Stimulated activated CD4-positive, alpha-beta T cell treated with anti-CD3 and anti-CD28 coated beads, Interleukin-1b, Interleukin-23, amount 100 ng/mL, for 48 hours (primary cell): ENCODE results near the gene NCOA3.

Source experiments
- DNase-seq: peaks from one replicate; pipeline ENCODE4 v3.0.0-alpha.2; 2020

The NCOA3 gene

DNA sequence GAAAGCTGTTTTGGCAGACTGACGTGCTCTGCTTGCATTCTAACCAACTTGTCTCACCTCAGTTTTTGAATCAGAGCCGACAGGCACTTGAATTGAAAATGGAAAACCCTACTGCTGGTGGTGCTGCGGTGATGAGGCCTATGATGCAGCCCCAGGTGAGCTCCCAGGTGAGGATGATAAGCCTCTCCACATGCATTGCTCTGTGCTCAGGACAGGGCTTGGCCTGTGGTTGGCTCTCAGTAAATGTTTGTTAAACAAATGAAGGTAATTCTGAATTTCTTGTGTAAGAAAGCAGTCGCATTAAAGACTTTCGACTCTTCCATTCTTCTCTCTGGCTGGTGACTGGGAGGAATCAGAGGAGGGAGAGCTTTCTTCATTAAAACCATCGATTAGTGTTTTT, 147.3 kb downstream of the NCOA3 start:
- no peak for DNase-seq

DNA sequence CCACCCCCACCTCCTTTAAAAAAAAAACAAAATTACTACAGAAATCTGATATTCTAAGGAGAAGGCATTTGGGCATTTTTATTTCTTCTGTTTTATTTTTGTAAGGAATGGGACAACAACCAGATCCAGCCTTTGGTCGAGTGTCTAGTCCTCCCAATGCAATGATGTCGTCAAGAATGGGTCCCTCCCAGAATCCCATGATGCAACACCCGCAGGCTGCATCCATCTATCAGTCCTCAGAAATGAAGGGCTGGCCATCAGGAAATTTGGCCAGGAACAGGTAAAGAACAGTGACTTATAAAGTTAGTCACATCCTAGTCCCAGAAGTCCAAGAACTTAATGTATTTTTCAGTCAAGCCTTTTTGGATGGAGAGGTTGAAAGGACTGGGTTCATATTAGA, 150.6 kb downstream of the NCOA3 start:
- DNase-seq, result no peak

DNA sequence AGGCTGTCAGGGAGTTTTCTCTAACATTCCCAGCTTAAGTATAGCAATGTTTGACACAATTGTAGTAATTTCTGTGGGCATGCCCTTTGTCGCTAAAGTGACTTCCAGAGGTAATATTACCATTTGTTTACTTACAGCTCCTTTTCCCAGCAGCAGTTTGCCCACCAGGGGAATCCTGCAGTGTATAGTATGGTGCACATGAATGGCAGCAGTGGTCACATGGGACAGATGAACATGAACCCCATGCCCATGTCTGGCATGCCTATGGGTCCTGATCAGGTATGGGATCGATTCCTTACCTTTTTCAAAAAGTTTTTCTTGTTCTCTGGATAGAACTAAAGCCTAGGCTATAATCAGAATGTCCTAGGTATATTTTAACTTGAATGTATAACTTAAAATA, 151.1 kb downstream of the NCOA3 start:
- DNase-seq, result no peak

DNA sequence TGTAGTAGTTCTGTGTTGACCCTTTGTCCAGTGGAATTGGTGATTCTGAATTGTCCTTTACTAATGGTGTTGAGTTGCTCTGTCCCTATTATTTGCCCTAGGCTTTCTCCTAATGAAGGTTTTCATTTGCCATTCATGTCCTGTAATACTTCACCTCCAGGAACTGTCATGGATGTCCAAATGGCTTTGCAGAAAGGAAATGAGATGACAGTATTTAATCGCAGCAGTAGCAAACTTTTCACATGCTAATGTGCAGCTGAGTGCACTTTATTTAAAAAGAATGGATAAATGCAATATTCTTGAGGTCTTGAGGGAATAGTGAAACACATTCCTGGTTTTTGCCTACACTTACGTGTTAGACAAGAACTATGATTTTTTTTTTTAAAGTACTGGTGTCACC, 152.2 kb downstream of the NCOA3 start:
- DNase-seq, result no peak

DNA sequence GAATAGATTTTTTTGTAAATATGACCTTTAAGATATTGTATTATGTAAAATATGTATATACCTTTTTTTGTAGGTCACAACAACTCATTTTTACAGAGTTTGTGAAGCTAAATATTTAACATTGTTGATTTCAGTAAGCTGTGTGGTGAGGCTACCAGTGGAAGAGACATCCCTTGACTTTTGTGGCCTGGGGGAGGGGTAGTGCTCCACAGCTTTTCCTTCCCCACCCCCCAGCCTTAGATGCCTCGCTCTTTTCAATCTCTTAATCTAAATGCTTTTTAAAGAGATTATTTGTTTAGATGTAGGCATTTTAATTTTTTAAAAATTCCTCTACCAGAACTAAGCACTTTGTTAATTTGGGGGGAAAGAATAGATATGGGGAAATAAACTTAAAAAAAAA, 152.7 kb downstream of the NCOA3 start:
- DNase-seq, result no peak

DNA sequence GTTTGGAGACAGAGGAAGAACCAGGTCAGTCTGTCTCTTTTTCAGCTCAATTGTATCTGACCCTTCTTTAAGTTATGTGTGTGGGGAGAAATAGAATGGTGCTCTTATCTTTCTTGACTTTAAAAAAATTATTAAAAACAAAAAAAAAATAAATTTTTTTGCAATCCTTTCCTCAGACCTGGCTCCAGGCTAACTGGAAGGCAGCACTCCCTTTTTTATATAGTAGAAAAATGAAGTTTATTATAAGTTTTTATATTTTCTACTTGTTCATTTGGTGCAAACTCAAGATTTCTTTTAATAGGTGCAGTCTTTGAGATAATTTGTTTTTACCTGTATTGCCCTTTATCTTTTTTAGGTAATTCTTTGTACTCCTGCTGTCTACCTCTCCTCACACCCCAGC, 153.9 kb downstream of the NCOA3 start:
- DNase-seq, result no peak

DNA sequence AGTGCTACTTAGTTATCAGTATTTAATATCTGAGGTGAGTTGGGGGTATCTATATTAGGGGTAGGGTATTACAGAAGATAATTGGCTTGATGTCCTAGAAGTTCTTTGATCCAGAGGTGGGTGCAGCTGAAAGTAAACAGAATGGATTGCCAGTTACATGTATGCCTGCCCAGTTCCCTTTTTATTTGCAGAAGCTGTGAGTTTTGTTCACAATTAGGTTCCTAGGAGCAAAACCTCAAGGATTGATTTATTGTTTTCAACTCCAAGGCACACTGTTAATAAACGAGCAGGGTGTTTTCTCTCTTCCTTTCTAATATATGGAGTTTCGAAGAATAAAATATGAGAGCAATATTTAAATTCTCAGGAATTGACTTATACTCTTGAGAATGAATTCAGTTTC, 154.6 kb downstream of the NCOA3 start:
- no peak for DNase-seq

DNA sequence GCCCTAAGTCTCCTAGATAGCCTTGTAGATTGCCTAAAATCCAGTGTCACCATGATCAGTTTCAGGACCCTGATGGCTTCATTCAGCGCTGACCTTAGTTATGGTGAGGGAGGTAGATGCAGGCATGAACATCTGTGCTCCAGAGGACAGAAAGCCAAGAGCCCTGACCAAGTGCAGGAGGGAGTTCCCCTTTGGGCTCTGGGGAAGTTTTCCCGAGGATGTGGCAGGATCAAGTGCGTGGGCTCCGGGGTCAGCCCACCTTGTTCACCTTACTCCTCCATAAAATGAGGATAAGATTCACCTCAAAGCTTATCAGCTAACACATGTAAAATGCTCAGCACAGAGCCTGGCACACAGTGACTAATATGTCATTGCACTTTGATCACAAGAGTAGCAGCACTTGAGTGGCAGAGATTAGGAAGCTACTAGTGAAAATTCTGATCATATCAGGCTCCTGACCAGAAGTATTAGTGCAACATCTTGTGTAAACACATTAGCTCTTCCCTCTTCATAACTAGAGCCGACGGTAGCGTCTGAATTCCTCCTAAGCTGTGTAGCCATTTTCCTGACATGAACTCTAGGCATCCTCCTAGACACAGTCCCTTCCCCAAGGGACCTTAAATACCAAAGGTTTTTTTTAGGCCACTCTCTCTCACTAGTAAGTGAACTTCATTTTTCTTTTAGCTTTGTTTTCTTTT, 158.4 kb downstream of the NCOA3 start:
- no peak for DNase-seq

DNA sequence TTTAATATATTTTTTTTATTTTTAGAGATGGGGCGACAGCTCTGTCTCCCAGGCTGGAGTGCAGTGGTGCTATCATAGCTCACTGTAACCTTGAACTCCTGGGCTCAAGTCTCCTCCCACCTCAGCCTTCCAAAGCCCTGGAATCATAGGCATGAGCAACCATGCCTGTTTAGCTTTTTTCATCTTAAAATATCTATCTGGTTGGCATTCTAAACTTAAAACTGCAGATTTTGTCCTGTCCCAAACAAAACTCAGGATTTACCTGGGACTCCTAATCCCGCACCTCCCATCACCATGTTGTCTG, 158.9 kb downstream of the NCOA3 start:
- DNase-seq, result no peak

DNA sequence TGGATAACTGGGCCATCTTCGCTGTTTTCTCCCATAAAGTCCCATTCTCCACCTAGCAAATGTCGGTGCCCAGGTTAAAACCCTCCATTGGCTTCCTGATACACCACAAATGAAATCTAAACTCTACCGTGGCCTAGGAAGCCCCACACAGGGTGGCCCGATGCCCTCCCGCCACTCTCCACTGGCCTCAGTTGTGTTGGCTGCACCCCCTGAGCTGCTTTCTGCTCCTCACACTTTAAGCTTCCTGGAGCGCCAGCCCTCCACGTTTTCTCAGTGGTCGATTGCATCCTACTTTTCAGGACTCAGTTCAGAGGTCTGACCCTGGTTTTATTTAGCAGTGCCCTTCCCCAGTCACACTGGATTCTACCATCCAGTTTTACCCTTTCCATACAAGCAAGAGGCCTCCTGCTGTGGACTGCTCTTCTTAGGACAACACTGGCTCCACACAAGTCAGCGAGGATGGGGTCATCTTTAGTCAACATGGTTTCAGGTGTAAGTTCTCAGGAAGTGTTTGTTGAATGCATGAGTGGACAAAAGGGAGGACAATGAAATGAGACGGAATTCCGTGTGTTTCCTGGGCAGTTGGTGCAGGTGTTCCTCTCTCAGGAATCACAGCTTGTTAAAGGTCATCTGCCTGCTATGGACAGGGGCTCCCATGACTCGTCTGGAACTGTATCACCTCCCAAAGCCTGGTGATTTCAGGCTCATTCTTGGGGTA, 159.5 kb downstream of the NCOA3 start:
- DNase-seq, result no peak

DNA sequence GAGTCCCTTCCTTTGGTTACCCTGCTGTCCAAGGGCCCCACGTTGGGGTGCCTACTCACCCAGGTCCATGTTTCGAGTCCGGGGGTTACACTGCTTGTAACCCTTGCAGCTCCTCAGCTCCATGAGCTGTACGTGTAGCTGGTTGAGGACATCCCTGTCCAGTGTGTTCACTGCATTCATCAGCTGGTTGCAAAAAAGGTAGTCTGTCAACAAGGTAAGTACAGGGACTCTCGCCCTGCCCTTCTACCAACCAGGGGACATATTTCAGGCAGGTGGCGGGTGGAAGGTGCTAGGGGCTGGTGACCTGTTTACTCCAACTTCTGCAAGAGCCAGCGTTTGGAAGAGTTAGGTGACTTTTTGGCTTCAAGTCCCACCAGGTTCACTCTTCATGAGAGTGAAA, 160.0 kb downstream of the NCOA3 start:
- DNase-seq, result no peak

DNA sequence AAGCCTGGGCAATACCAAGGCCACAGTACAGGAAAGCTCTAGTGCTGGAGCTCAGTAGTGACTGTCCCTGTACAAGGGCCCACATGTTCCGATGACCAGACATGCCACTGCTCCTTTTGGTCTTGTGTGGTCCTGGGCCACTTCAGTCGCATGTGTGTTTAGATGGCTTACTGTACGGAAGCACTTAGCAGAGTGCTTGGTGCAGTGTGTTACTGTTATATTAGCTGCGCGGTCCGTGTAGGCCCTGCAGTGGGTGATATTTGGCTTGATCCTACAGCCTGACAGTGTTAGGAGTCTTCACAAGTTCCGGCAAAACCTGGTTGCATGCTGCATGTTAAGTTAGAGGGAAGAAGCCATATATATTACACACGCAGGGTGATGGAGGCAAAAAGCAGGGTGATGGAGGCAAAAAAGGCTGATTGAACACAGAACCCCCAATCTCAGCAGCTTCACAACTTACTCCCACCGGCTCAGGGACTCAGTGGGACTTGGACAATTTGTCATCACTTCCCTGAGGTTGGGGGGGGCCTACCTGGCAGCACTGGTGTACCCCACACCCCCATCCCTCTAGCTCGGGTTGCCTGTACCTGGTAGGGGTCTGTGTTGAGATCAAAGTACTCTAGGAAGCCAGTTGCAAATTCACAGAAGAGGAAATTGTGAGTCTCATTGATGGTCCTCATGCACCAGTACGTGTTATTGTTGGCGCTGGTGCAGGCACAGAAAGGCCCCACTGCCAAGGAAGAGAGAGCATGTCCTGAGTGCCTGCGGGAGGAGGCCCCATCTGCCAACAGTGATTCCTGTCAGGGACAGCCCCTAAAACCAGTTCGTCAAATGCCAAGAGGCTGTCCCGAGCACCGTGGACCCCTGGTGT, 161.0 kb downstream of the NCOA3 start:
- DNase-seq, result no peak

DNA sequence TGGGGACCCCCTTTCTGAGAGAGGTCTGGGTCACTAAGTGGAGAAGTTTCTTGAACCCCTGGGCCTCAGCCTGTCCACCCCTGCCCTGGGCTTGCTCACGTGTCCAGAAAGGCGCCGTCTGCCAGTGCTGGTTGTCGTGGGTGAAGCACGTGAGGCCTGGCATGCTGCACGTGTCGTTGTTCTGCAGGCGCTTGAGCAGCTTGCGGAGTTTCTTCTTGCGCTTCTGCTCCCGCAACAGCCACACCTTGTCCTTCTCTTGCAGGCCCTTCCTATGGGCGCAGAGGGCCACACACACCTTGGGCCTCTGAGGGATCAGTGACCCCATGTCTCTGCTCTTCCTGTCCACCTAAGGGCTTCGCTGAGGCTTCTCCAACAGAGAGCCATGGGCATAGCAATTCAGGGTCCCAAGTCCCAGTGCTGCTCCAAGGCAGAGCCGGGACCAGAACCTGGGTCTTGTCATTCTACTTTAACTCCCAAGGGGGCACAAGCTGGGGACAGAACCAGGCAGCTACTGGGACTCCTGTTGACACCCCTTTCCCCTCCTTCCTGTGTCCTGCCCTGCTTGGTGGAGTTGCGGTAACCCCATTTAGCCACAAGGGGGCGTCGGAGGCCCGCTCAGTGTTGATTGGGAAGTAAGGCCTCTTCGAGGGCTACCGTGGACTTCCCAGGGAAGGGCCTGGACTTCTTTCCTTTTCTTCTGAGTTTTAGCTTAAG, 161.8 kb downstream of the NCOA3 start:
- peak; percentile 71 for DNase-seq

DNA sequence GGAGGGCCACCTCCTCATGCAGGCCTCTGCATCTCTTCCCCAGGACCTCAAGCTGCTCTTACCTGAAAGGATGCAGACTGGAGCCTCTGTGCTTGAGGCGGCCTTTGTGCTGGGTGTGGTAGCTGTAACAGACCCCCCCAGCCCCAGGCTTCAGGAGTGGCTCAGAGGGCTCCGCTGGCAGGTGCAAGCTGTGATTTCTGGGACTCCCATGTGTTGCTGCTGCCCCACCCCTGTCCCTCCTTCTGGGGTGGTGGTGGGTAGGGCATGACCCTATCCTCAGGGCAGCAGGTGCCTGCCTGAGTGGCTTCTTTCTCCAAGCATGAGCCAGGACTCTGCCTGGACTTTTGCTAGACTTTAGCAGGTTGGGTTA, 162.4 kb downstream of the NCOA3 start:
- no peak for DNase-seq

DNA sequence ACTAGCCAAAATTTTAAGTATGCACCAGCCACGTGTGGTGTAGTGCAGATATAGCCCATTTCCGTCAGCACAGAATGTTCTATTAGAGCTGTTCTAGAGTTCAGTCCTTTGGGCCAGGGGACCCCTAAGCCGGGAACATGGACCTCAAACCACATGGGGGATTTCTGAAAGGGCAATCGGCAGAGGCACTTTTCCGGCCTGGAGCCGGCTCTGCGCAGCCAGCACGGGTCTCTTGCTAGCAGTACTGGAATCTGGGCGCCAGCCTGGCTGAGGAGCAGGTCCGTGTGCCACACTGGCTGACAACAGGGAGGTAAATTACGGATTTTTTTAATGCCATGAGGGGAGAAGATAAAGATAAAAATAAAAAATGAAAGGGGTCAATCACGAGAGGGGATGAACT, 163.1 kb downstream of the NCOA3 start:
- no peak for DNase-seq

DNA sequence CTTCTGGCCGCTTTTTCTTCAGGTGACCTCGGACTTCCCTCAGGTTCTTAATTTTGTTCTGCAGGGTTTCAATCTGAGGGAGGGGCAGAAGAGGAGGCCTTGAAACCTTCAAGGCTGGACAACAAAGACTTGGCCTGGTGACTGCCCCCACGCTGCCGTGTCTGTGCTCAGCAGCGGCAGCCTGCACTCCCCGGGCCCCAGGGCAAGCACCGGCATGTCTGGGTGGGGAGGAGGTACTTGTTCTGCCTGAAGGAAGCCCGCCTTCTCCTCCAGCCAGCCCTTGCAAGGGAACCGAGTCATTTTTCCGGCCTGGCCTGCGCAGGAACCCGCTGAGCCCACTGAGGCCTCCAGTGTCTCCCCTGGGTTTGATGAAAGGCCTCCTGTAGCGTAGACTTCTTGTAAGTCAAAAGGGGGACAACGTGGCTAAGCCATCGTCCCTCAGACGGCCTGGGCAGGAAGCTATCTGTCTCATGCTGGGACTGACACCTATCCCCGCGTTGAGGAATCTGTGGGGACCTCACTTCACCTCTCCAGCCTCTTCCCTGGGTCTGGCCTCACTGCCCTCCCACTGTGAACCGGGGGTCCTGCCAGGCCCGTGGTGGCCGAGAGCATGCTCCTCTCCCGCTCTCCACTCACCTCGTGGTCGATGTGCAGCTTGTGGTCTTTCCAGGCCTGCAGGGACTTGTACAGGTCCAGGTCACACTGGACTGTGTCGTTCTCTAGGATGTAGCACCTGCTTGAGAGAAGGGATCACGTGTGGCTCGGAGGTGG, 163.7 kb downstream of the NCOA3 start:
- DNase-seq, result no peak

DNA sequence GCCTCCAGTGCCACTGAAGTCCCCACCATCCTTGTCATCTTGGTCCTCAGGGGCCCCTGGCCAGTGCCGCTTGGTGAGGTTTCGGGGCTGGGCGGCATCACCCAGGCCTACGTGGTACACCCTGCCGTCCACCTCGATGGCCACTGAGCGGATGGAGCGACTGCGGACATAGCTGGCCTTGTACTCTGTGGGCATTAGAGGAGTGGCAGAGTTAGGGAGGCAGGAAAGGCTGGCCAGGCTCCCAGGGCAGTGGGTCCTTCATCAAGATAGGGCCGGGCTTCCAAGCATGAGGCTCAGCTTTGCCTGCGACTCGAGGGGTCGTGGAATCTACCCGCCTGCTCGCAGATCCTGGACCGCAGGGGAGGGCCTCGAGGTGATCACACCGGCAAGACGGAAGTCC, 164.6 kb downstream of the NCOA3 start:
- DNase-seq, result no peak

DNA sequence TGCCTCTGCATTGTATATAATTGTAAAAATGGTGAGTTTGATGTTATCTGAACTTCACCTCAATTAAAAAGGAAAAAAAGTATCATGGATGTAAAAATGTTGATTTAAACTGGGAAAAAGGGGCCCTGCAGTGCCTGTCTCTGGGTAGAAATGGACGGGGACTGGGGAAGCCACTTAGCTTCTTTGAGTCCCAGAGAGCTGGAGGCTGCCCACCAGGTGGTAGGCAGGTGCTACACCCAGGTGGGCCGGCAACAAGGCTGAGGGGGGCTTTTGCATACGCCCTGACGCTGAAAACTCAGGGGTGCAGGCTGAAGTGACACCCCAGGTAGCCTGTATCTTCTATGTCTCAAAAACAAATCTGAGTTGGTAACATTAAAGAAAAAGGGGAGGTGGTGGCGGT, 165.4 kb downstream of the NCOA3 start:
- no peak for DNase-seq

DNA sequence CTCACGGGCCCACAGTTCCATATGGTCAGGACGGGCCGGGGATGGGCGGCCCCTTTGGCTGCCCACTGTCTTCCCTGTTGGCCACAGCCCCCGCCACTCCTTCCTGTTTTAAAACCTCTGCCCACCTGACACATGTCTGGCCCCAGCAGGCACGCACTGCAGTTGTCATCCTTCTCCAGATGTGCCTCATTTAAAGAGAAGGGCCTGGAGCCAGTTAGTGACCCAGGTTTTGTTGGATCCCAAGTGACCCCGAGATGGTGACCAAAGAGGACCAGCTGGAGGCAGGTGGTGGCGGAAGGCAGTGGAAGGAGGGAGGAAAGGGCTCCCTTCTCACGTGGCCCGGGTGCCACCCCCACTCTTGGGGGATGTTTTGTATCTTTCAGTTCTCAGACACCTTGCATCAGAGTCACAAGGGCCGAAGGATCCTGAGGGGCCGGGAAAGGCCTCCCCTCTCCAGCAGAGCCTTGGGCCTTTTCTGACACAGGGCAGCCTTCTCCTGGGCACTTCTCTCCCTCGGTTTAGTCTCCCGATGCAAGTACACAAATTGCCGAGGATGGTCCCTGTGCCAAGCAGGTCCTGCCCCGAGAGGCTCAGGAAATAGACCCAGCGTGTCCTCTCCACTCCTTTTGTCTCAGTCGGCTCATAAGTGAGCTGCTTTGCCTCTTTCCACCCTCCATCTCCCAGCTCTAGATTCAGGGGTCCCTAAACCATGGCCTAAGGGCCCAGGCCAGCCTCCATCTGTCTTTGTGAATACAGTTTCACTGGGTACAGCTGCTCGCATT, 166.0 kb downstream of the NCOA3 start:
- no peak for DNase-seq

DNA sequence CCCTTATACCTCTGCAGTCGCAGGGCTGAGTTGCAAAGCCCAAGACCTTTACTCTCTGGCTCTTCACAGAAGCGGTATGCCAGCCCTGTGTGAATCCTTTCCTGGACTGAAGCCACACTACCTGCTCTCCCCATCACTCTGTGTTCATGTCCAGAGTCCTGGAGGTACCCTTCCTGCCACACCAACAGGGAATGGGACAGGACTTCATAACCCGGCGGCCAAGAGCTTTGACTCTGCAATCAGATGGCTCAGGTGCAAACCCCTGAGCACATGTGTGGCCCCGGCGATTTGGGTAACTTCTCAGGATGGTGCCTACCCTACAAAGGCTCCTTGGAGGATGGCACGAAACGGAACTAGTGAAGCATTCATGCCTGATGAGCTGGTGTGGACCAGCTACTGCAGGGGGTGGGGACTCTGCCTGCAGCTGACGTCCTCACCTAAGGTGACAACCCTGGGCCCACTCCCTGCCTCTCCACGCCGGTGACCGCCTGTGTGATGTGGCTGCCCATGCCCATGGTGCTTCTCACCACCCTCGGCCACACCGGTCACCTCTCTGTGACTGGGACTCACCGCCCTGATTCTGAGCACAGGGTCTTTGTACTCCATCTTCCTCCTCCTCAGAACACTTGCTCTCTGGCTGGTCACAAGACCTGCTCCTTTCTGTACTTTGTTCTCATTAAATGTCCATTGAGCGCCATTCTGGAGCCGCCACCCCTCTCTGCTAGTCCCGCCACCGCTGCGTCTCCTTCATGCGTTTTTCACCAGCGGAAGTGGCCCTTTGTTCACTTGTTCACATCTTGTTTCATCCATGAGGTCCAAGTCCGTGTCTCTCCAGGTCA, 166.8 kb downstream of the NCOA3 start:
- no peak for DNase-seq

DNA sequence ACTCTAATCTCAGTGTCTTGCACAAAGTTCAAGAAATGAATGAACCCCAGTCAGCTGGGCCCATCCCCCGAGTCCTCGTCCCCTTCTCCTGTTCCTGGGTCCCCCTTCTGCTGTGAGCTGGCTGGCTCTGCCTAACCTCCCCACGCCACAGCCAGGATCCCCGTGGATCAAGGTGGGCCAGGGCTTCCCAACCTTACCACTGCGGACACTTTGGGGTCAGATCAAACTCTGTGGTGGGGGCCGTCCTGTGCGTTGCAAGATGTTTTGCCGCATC, 167.4 kb downstream of the NCOA3 start:
- no peak for DNase-seq
